CD4-positive, alpha-beta T cell (primary cell): ENCODE measurements around the gene C1QTNF3. TPM values are rescaled to one million over a fixed set of nuclear protein-coding genes. Genes with fewer than 3 reads are reported as not detected.

ENCODE experiments used
- ATAC-seq: fragments of 200-7000 bp; cut with Tn5 transposase; one replicate; pipeline ENCODE4 v1.10.0; 2022; ENCODE audit warnings: mild to moderate bottlenecking; ENCODE audit not compliant: poor library complexity
- CTCF ChIA-PET: fragments of 350-600 bp; sonication (Branson Sonifier 250); formaldehyde crosslinking; loops from one replicate; lab custom pipeline; 2021; ENCODE audit warnings: antibody characterized with exemption, inconsistent platforms; lab: Charles Lee
- POLR2A ChIA-PET: fragments of 350-600 bp; sonication (Branson Sonifier 250); formaldehyde crosslinking; loops from one replicate; lab custom pipeline; 2021; ENCODE audit warnings: antibody characterized with exemption, inconsistent platforms; lab: Charles Lee
- DNase-seq, 14 experiments: peaks; one replicate each; pipeline ENCODE4 v3.0.0-alpha.2; 2013 to 2020; ENCODE audit warnings: mixed read lengths in 2 of 14
- H3K27ac ChIP-seq, 2 donors: one replicate each; pipeline versions ENCODE4 v1.5.1 to v1.7.0; 2013; ENCODE audit warnings: low read length in 2 of 2, low read depth in 1 of 2, mild to moderate bottlenecking in 1 of 2
- H3K27me3 ChIP-seq, 2 experiments: 1 replicate in 1 of 2; 2 replicates in 1 of 2; pipeline versions ENCODE4 v1.6.1 to v1.7.0; 2013; ENCODE audit warnings: low read length in 2 of 2, control low read depth in 1 of 2, mild to moderate bottlenecking in 1 of 2, moderate library complexity in 1 of 2; ENCODE audit not compliant: insufficient read depth in 2 of 2, control insufficient read depth in 1 of 2
- H3K36me3 ChIP-seq: one replicate; pipeline ENCODE4 v1.6.1; 2013; ENCODE audit warnings: low read length, control low read depth; ENCODE audit not compliant: insufficient read depth
- H3K4me1 ChIP-seq: one replicate; pipeline ENCODE4 v1.6.1; 2013; ENCODE audit warnings: low read length, control low read depth; ENCODE audit not compliant: insufficient read depth
- H3K4me3 ChIP-seq: one replicate; pipeline ENCODE4 v1.5.1; 2013; ENCODE audit warnings: mild to moderate bottlenecking, low read length, moderate library complexity
- H3K9me3 ChIP-seq, 2 experiments: 1 replicate in 1 of 2; 2 replicates in 1 of 2; pipeline versions ENCODE4 v1.6.1 to v1.7.0; 2013; ENCODE audit warnings: low read length in 2 of 2, mild to moderate bottlenecking in 2 of 2, control low read depth in 1 of 2, moderate library complexity in 1 of 2; ENCODE audit not compliant: control insufficient read depth in 1 of 2, insufficient read depth in 1 of 2
- H3K27ac Mint-ChIP-seq: one replicate; pipeline ENCODE4 v1.8.0; 2020; ENCODE audit warnings: mixed read lengths
- H3K27me3 Mint-ChIP-seq: one replicate; pipeline ENCODE4 v1.8.0; 2021; ENCODE audit warnings: mixed read lengths
- H3K36me3 Mint-ChIP-seq: one replicate; pipeline ENCODE4 v1.8.0; 2021; ENCODE audit warnings: low read depth, mixed read lengths
- H3K4me1 Mint-ChIP-seq: one replicate; pipeline ENCODE4 v1.8.0; 2021; ENCODE audit warnings: low read depth, mixed read lengths
- H3K4me3 Mint-ChIP-seq: one replicate; pipeline ENCODE4 v1.8.0; 2020; ENCODE audit warnings: mild to moderate bottlenecking, mixed read lengths
- H3K9me3 Mint-ChIP-seq: one replicate; pipeline ENCODE4 v1.8.0; 2020; ENCODE audit warnings: mixed read lengths
- intact Hi-C, 2 experiments: fragments of 100-400 bp; cut with DNase I in 1 of 2; cut with micrococcal nuclease in 1 of 2; formaldehyde crosslinking; loops; one replicate each; pipeline versions ENCODE4 v1.15.1 to v1.9.0; 2023 to 2025; cut with DNase I, micrococcal nuclease
- total RNA-seq, 174 experiments: library from RNA in 2 of 174; stranded (reverse) in 2 of 174; gene quantifications; one replicate each; pipeline ENCODE4 v1.2.3 and lab custom pipeline; 2021 to 2026
- TF ChIP-seq, protein P1 (sequence below): fragments of 200-600 bp; IDR thresholded peaks from one replicate; pipeline ENCODE4 v1.8.0; 2022; ENCODE audit warnings: antibody characterized with exemption, mild to moderate bottlenecking

The C1QTNF3 gene
- total RNA-seq, 2 experiments from 2014 or later: 2.9 to 3.2 TPM

- H3K27me3 Mint-ChIP-seq: no peaks in the 10 kb centered on the region
- ATAC-seq (no peak), DNase-seq (no peak)
- Histone ChIP-seq H3K9me3 (no peaks in the 10 kb centered on the region), H3K27ac (no peak overlapping the region), H3K27me3 (no peaks in the 10 kb centered on the region), H3K4me3 (no peak overlapping the region), H3K4me1 (no peaks in the 10 kb centered on the region), H3K36me3 (peaks cover 9% of the 10 kb centered on the region)
- ChIA-PET POLR2A (no interaction called here), CTCF (no interaction called here)
- H3K4me3 Mint-ChIP-seq: no peak overlapping the region
- H3K27ac Mint-ChIP-seq: no peak overlapping the region
- H3K36me3 Mint-ChIP-seq: peaks cover 31% of the 10 kb centered on the region
- TF ChIP-seq, protein P1, sequence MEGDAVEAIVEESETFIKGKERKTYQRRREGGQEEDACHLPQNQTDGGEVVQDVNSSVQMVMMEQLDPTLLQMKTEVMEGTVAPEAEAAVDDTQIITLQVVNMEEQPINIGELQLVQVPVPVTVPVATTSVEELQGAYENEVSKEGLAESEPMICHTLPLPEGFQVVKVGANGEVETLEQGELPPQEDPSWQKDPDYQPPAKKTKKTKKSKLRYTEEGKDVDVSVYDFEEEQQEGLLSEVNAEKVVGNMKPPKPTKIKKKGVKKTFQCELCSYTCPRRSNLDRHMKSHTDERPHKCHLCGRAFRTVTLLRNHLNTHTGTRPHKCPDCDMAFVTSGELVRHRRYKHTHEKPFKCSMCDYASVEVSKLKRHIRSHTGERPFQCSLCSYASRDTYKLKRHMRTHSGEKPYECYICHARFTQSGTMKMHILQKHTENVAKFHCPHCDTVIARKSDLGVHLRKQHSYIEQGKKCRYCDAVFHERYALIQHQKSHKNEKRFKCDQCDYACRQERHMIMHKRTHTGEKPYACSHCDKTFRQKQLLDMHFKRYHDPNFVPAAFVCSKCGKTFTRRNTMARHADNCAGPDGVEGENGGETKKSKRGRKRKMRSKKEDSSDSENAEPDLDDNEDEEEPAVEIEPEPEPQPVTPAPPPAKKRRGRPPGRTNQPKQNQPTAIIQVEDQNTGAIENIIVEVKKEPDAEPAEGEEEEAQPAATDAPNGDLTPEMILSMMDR: no peak
- intact Hi-C loops: no loop called here
- no peaks in the 10 kb centered on the region for H3K4me1 Mint-ChIP-seq
- H3K9me3 Mint-ChIP-seq: no peaks in the 10 kb centered on the region
These were observed 10.8 kb upstream of the C1QTNF3 start for GRCh38 chr5:34053571-34054399.

GRCh38 chr5:34053133-34053532 is 10.1 kb upstream of the C1QTNF3 start:
- ChIA-PET CTCF (no interaction called here), POLR2A (no interaction called here)
- no peaks in the 10 kb centered on the region for H3K9me3 ChIP-seq
- H3K27ac ChIP-seq: no peak overlapping the region
- no peak overlapping the region for H3K4me3 ChIP-seq
- no peaks in the 10 kb centered on the region for H3K27me3 ChIP-seq
- ATAC-seq (no peak), DNase-seq (no peak)
- Mint-ChIP-seq H3K9me3 (no peaks in the 10 kb centered on the region), H3K4me1 (no peaks in the 10 kb centered on the region), H3K4me3 (no peak overlapping the region), H3K36me3 (peaks cover 31% of the 10 kb centered on the region), H3K27me3 (no peaks in the 10 kb centered on the region), H3K27ac (no peak overlapping the region)
- no peaks in the 10 kb centered on the region for H3K4me1 ChIP-seq
- peaks cover 4% of the 10 kb centered on the region for H3K36me3 ChIP-seq
- intact Hi-C loops: no loop called here
- TF ChIP-seq, protein P1: no peak

DNA sequence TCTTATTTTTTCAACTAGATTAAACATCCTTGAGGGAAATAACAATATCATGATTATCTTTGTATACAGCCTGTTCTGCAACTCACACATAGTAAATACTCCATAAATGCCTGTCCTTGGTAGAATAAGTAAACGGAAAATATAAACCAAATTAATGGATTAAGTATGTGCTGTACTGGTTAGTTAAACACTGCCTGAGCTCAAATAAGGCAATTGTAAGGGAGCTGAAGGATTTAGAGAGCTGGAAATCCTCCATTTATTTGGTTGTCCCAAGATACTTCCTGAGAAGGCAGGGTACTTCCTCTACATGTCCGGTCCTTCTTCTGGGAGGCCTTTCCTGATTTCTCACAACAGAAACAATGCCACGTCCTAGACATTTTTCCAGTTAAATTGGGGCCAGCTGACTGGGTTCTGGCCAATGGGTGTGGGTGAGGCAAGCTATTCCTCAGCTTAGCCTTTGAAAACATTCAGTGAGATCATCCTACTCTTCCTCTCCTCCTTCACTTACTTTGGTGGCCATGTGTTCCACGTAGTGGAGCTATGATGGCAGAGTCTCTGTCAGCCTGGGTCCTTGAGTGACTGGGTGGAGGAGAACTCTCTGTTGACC is 8.5 kb upstream of the C1QTNF3 start:
- DNase-seq (no peak), ATAC-seq (no peak)
- Histone ChIP-seq H3K27me3 (no peaks in the 10 kb centered on the region), H3K4me3 (no peak overlapping the region), H3K4me1 (no peaks in the 10 kb centered on the region), H3K27ac (no peak overlapping the region), H3K36me3 (peaks cover 4% of the 10 kb centered on the region), H3K9me3 (no peaks in the 10 kb centered on the region)
- no peaks in the 10 kb centered on the region for H3K27me3 Mint-ChIP-seq
- H3K27ac Mint-ChIP-seq: no peak overlapping the region
- TF ChIP-seq, protein P1: no peak
- ChIA-PET POLR2A (no interaction called here), CTCF (no interaction called here)
- H3K4me1 Mint-ChIP-seq: no peaks in the 10 kb centered on the region
- H3K9me3 Mint-ChIP-seq: no peaks in the 10 kb centered on the region
- intact Hi-C loops: no loop called here
- no peak overlapping the region for H3K4me3 Mint-ChIP-seq
- peaks cover 29% of the 10 kb centered on the region for H3K36me3 Mint-ChIP-seq
